CD14-positive monocyte (primary cell): ENCODE measurements around the gene COL5A2. TPM values are rescaled to one million over a fixed set of nuclear protein-coding genes. Genes with fewer than 3 reads are reported as not detected.

Experiments used
- DNase-seq, 3 donors: peaks; one replicate each; pipeline ENCODE4 v3.0.0-alpha.2; 2011 to 2022
- H2AFZ ChIP-seq: 2 replicates; pipeline ENCODE4 v1.6.0; 2012; ENCODE audit warnings: mild to moderate bottlenecking, low read depth, low read length, inconsistent platforms; ENCODE audit not compliant: insufficient read depth, poor library complexity, severe bottlenecking
- H3K27ac ChIP-seq, 2 donors: 1 replicate in 1 of 2; 2 replicates in 1 of 2; pipeline ENCODE4 v1.5.1; 2012 to 2013; ENCODE audit warnings: low read length in 2 of 2, control low read depth in 1 of 2, inconsistent platforms in 1 of 2, low read depth in 1 of 2, mild to moderate bottlenecking in 1 of 2
- H3K27me3 ChIP-seq, 2 donors: one replicate each; pipeline versions ENCODE4 v1.6.0 to v1.6.1; 2011 to 2013; ENCODE audit warnings: low read length in 2 of 2; ENCODE audit not compliant: control insufficient read depth in 2 of 2, insufficient read depth in 2 of 2
- H3K36me3 ChIP-seq, 2 donors: replicated peaks in 1 of 2; 1 replicate in 1 of 2; 2 replicates in 1 of 2; pipeline versions ENCODE4 v1.5.1 to v1.6.1; 2012 to 2013; ENCODE audit warnings: low read length in 2 of 2, control low read depth in 1 of 2, inconsistent platforms in 1 of 2, mild to moderate bottlenecking in 1 of 2; ENCODE audit not compliant: insufficient read depth in 2 of 2, control insufficient read depth in 1 of 2
- H3K4me1 ChIP-seq, 2 donors: 1 replicate in 1 of 2; 2 replicates in 1 of 2; pipeline versions ENCODE4 v1.5.1 to v1.6.1; 2012 to 2013; ENCODE audit warnings: low read length in 2 of 2, control low read depth in 1 of 2, inconsistent platforms in 1 of 2, mild to moderate bottlenecking in 1 of 2, moderate library complexity in 1 of 2; ENCODE audit not compliant: insufficient read depth in 2 of 2, control insufficient read depth in 1 of 2
- H3K4me2 ChIP-seq: replicated peaks from 2 replicates; pipeline ENCODE3; 2012; ENCODE audit warnings: low read length, moderate library complexity, mild to moderate bottlenecking; ENCODE audit not compliant: poor library complexity, severe bottlenecking; ENCODE audit errors: extremely low read depth
- H3K4me3 ChIP-seq, 3 experiments: fragments of 200-600 bp in 1 of 3; sonication (generic) in 1 of 3; replicated peaks in 1 of 3; 1 replicate in 2 of 3; 2 replicates in 1 of 3; pipeline ENCODE4 v1.5.1; 2011 to 2013; ENCODE audit warnings: low read length in 3 of 3, mild to moderate bottlenecking in 3 of 3, control low read depth in 2 of 3, low read depth in 2 of 3, inconsistent platforms in 1 of 3, moderate library complexity in 1 of 3
- H3K79me2 ChIP-seq: 2 replicates; pipeline ENCODE4 v1.6.0; 2012; ENCODE audit warnings: mild to moderate bottlenecking, control low read depth, inconsistent platforms, low read length, moderate library complexity; ENCODE audit not compliant: insufficient read depth
- H3K9ac ChIP-seq: 2 replicates; pipeline ENCODE4 v1.6.0; 2017; ENCODE audit warnings: low read length, mild to moderate bottlenecking; ENCODE audit not compliant: insufficient read depth, poor library complexity, severe bottlenecking
- H3K9me3 ChIP-seq, 2 donors: replicated peaks in 1 of 2; 1 replicate in 1 of 2; 2 replicates in 1 of 2; pipeline versions ENCODE4 v1.5.1 to v1.6.1; 2012 to 2013; ENCODE audit warnings: low read length in 2 of 2, control low read depth in 1 of 2; ENCODE audit not compliant: control insufficient read depth in 1 of 2, insufficient read depth in 1 of 2
- H4K20me1 ChIP-seq: 2 replicates; pipeline ENCODE4 v1.6.0; 2012; ENCODE audit warnings: mild to moderate bottlenecking, low read length, control low read depth, moderate library complexity; ENCODE audit not compliant: insufficient read depth
- H3K27ac Mint-ChIP-seq, 7 donors: one replicate each; pipeline ENCODE4 v1.8.0; 2020; ENCODE audit warnings: mild to moderate bottlenecking in 7 of 7, mixed read lengths in 7 of 7, moderate library complexity in 6 of 7, inconsistent platforms in 2 of 7
- H3K27me3 Mint-ChIP-seq, 3 donors: one replicate each; pipeline ENCODE4 v1.8.0; 2021 to 2022; ENCODE audit warnings: low read depth in 3 of 3, mild to moderate bottlenecking in 3 of 3, mixed read lengths in 3 of 3, moderate library complexity in 3 of 3, inconsistent platforms in 1 of 3
- H3K36me3 Mint-ChIP-seq, 2 donors: one replicate each; pipeline ENCODE4 v1.8.0; 2020; ENCODE audit warnings: mixed read lengths in 2 of 2, inconsistent platforms in 1 of 2, mild to moderate bottlenecking in 1 of 2
- H3K4me1 Mint-ChIP-seq: one replicate; pipeline ENCODE4 v1.8.0; 2020; ENCODE audit warnings: mild to moderate bottlenecking, mixed read lengths
- H3K4me3 Mint-ChIP-seq, 2 donors: one replicate each; pipeline ENCODE4 v1.8.0; 2020; ENCODE audit warnings: mild to moderate bottlenecking in 2 of 2, mixed read lengths in 2 of 2, moderate library complexity in 1 of 2
- H3K9me3 Mint-ChIP-seq, 7 donors: one replicate each; pipeline ENCODE4 v1.8.0; 2020 to 2022; ENCODE audit warnings: mixed read lengths in 7 of 7, mild to moderate bottlenecking in 6 of 7, moderate library complexity in 6 of 7, inconsistent platforms in 2 of 7
- WGBS: methylation state at CpG from one replicate; pipeline ENCODE4 v1.1.5; 2013; ENCODE audit warnings: missing lambda C conversion rate; ENCODE audit not compliant: insufficient coverage; 5-methylcytosine and 5-hydroxymethylcytosine counted together
- intact Hi-C, 2 donors: fragments of 100-400 bp; cut with micrococcal nuclease; formaldehyde crosslinking; loops; one replicate each; pipeline versions ENCODE4 v1.15.0 to v1.15.1; 2023
- polyA plus RNA-seq, 3 donors: library from polyadenylated mRNA; depleted of rRNA in 1 of 3; unstranded in 2 of 3; stranded (reverse) in 1 of 3; fragments of 300-500 nt in 2 of 3; fragments of >200 nt in 1 of 3; fragmentation: Illumina TruSeq in 2 of 3; gene quantifications; 1 replicate in 2 of 3; 2 replicates in 1 of 3; pipeline ENCODE4 v1.2.3, GENCODE V29; 2012 to 2021
- TF ChIP-seq, protein P1 (sequence below): fragments of 200-600 bp; IDR thresholded peaks from one replicate; pipeline ENCODE4 v1.8.0; 2022; ENCODE audit warnings: antibody characterized with exemption, mild to moderate bottlenecking

COL5A2 gene
- polyA plus RNA-seq, 3 donors = 0.13 TPM; not detected in 2

DNA sequence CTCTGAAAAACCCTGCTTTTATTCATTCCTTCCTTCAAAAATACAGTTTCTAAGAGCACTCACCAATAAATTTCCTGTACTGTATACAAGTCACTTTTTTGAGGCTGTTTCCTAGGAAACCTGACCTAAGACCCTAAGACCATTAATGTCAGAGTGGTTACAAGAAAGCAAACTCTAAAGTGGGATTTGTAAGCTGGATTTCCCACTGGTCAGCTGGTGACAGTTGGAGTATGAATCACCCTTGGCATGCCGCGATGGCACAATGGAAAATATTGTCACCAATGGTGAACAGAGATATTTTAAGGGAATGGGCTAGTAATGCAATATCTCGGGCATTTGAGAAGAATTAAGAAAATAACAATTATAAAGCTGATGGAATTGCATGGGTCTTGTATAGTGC is 103.4 kb downstream of the COL5A2 start:
- Histone ChIP-seq H3K36me3 (no peaks in the 10 kb centered on the region), H3K4me3 (no peak overlapping the region), H3K4me1 (no peaks in the 10 kb centered on the region), H3K27me3 (no peaks in the 10 kb centered on the region), H4K20me1 (no peaks in the 10 kb centered on the region), H3K9me3 (no peaks in the 10 kb centered on the region), H3K27ac (no peak overlapping the region), H2AFZ (no peak overlapping the region), H3K79me2 (no peaks in the 10 kb centered on the region), H3K4me2 (no peak overlapping the region), H3K9ac (no peak overlapping the region)
- Mint-ChIP-seq H3K9me3 (no peaks in the 10 kb centered on the region), H3K27ac (no peak overlapping the region), H3K4me1 (no peaks in the 10 kb centered on the region), H3K36me3 (no peaks in the 10 kb centered on the region), H3K4me3 (no peak overlapping the region), H3K27me3 (no peaks in the 10 kb centered on the region)
- 89% methylated on average over 3 of the region's 3 CpGs for WGBS
- DNase-seq = no peak
- TF ChIP-seq, protein P1, sequence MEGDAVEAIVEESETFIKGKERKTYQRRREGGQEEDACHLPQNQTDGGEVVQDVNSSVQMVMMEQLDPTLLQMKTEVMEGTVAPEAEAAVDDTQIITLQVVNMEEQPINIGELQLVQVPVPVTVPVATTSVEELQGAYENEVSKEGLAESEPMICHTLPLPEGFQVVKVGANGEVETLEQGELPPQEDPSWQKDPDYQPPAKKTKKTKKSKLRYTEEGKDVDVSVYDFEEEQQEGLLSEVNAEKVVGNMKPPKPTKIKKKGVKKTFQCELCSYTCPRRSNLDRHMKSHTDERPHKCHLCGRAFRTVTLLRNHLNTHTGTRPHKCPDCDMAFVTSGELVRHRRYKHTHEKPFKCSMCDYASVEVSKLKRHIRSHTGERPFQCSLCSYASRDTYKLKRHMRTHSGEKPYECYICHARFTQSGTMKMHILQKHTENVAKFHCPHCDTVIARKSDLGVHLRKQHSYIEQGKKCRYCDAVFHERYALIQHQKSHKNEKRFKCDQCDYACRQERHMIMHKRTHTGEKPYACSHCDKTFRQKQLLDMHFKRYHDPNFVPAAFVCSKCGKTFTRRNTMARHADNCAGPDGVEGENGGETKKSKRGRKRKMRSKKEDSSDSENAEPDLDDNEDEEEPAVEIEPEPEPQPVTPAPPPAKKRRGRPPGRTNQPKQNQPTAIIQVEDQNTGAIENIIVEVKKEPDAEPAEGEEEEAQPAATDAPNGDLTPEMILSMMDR = no peak
- intact Hi-C loops = no loop called here

DNA sequence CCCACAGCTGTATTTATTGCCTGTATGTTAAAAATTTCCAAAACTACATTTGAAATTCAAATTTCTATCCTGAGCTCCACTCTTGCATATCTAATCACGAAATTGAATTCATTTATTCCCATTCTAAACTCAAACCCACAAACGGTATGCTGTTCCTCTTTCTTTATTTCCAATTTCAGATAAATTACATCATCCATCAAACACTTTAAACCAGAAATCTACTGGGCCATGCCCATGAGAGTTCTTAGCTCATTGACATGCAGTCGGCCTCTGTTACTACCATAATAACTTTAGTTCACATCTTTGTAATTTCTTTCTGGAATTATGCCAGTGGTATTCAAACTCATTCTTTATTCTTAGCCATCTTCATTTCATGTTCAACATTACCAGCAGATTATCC is 105.1 kb downstream of the COL5A2 start:
- intact Hi-C loops = no loop called here
- Histone ChIP-seq H2AFZ (no peak overlapping the region), H3K9ac (no peak overlapping the region), H3K79me2 (no peaks in the 10 kb centered on the region), H3K4me2 (no peak overlapping the region), H3K27me3 (no peaks in the 10 kb centered on the region), H3K4me3 (no peak overlapping the region), H3K27ac (no peak overlapping the region), H4K20me1 (no peaks in the 10 kb centered on the region), H3K36me3 (no peaks in the 10 kb centered on the region), H3K4me1 (no peaks in the 10 kb centered on the region), H3K9me3 (no peaks in the 10 kb centered on the region)
- TF ChIP-seq, protein P1 = no peak
- 87% methylated on average over 3 of the region's 3 CpGs for WGBS
- Mint-ChIP-seq H3K4me1 (no peaks in the 10 kb centered on the region), H3K36me3 (no peaks in the 10 kb centered on the region), H3K9me3 (peaks cover 0 to 1% (median 0%) of the 10 kb centered on the region in 7 donors), H3K4me3 (no peak overlapping the region), H3K27ac (no peak overlapping the region), H3K27me3 (no peaks in the 10 kb centered on the region)
- no peak for DNase-seq
